Body of pancreas (tissue), 4 donors: Measurements from ENCODE around the gene LIN52. TPM values are rescaled to one million over a fixed set of nuclear protein-coding genes. Genes with fewer than 3 reads are reported as not detected.

Experiments
- ATAC-seq: fragments of 150-250 bp; one replicate; pipeline ENCODE4 v1.9.1; 2016
- DNase-seq, 4 donors: peaks; one replicate each; pipeline ENCODE4 v3.0.0-alpha.2; 2019
- H3K27ac ChIP-seq, 4 donors: fragments of 200-600 bp; sonication (generic); 1 replicate in 3 of 4; 2 replicates in 1 of 4; pipeline versions ENCODE4 v1.5.1 to v1.6.1; 2016 to 2019; ENCODE audit warnings: mild to moderate bottlenecking in 1 of 4, mixed read lengths in 1 of 4, moderate library complexity in 1 of 4
- H3K27me3 ChIP-seq, 2 donors: fragments of 200-600 bp; sonication (generic); one replicate each; pipeline ENCODE4 v1.6.0; 2016; ENCODE audit warnings: mild to moderate bottlenecking in 1 of 2
- H3K36me3 ChIP-seq, 2 donors: fragments of 200-600 bp; sonication (generic); replicated peaks in 1 of 2; 2 replicates each; pipeline ENCODE4 v1.5.1; 2016; ENCODE audit warnings: low read depth in 2 of 2; ENCODE audit not compliant: insufficient read depth in 1 of 2
- H3K4me1 ChIP-seq: fragments of 200-600 bp; sonication (generic); one replicate; pipeline ENCODE4 v1.6.0; 2016
- H3K4me3 ChIP-seq, 2 donors: fragments of 200-600 bp; sonication (generic); 1 replicate in 1 of 2; 2 replicates in 1 of 2; pipeline ENCODE4 v1.5.1; 2016 to 2019
- H3K9me3 ChIP-seq, 3 donors: fragments of 200-600 bp; sonication (generic); 1 replicate in 2 of 3; 2 replicates in 1 of 3; pipeline ENCODE4 v1.5.1; 2016
- POLR2A ChIP-seq, 3 donors: fragments of 450-650 bp; IDR thresholded peaks; one replicate each; pipeline ENCODE4 v1.6.1; 2016; ENCODE audit warnings: antibody characterized with exemption in 3 of 3, mild to moderate bottlenecking in 2 of 3
- WGBS, 2 donors: methylation state at CpG; one replicate each; pipeline ENCODE4 v1.1.5; 2017; 5-methylcytosine and 5-hydroxymethylcytosine counted together
- intact Hi-C: fragments of 100-400 bp; cut with DNase I; formaldehyde crosslinking; loops from one replicate; pipeline ENCODE4 v1.15.1; 2023
- total RNA-seq, 2 donors: library from RNA; depleted of rRNA; stranded (reverse); fragments of >200 nt; gene quantifications; one replicate each; pipeline ENCODE4 v1.1.0, GENCODE V29; 2016
- TF ChIP-seq, protein P1 (sequence below), 7 experiments: fragments of 450-650 bp in 4 of 7; fragments of 200-600 bp in 3 of 7; sonication (generic) in 3 of 7; IDR thresholded peaks; one replicate each; pipeline ENCODE4 v1.5.1; 2016 to 2019; ENCODE audit warnings: antibody characterized with exemption in 7 of 7

LIN52 gene
- total RNA-seq, 2 donors from 2014 or later, result 3.9 to 4.6 TPM

DNA sequence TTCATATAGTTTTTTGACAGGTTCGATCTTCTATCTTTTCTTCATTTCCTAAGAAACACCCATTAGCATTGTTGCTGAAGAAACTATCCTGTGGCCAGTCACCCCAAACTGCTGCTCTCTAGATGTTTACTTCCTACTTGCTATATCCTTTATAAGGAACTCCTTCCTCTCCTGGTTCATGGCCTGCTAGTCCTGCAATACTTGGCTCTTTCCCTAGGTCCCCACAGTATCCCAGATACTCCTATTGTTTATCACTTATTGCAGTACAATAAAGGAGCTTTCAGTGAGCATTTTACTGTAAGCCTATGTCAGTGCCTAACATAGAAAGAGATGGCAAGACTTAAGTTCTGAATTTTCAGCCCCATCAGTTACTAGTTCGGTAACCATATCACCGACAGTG lies 3.3 kb upstream of the LIN52 start:
- DNase-seq, result no peak
- TF ChIP-seq, protein P1, sequence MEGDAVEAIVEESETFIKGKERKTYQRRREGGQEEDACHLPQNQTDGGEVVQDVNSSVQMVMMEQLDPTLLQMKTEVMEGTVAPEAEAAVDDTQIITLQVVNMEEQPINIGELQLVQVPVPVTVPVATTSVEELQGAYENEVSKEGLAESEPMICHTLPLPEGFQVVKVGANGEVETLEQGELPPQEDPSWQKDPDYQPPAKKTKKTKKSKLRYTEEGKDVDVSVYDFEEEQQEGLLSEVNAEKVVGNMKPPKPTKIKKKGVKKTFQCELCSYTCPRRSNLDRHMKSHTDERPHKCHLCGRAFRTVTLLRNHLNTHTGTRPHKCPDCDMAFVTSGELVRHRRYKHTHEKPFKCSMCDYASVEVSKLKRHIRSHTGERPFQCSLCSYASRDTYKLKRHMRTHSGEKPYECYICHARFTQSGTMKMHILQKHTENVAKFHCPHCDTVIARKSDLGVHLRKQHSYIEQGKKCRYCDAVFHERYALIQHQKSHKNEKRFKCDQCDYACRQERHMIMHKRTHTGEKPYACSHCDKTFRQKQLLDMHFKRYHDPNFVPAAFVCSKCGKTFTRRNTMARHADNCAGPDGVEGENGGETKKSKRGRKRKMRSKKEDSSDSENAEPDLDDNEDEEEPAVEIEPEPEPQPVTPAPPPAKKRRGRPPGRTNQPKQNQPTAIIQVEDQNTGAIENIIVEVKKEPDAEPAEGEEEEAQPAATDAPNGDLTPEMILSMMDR (IDR thresholded peaks at IDR 0.05), result no peak
- no peak for TF ChIP-seq POLR2A (IDR thresholded peaks at IDR 0.05)
- H3K27ac ChIP-seq, result peak overlapping the region in 3 of 4 donors; percentile 20 to 40 (median 36)
- peaks cover 47% of the 10 kb centered on the region for H3K4me1 ChIP-seq
- no peaks in the 10 kb centered on the region for H3K36me3 ChIP-seq
- no peaks in the 10 kb centered on the region for H3K27me3 ChIP-seq
- intact Hi-C loops, result no loop called here
- H3K4me3 ChIP-seq, result no peak overlapping the region
- WGBS, 2 donors, result 93 to 94% methylated on average over 3 of the region's 3 CpGs
- no peaks in the 10 kb centered on the region for H3K9me3 ChIP-seq
- no peak for ATAC-seq

DNA sequence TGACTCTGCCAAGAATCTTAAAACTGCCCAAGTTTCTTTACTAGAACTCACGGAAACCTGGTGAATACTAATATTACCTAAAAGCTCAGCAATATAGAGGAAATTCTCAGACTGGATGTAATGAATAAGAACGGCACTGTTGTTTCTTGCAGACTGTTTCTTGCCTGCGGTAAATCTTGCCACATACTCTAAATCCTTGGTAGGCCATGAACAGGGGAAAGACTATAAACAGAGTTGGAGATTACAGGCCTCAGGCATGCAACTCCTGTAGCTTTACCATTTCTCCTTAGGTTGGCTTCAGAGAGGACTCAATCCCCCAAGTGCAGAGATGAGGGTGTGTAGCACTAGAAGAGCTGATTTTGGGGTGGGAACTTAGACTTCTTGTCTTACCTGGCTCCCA lies 1.6 kb upstream of the LIN52 start:
- Histone ChIP-seq H3K36me3 (no peaks in the 10 kb centered on the region), H3K4me1 (peaks cover 48% of the 10 kb centered on the region), H3K4me3 (no peak overlapping the region), H3K27me3 (no peaks in the 10 kb centered on the region), H3K9me3 (no peaks in the 10 kb centered on the region), H3K27ac (no peak overlapping the region)
- ATAC-seq (no peak), DNase-seq (no peak)
- TF ChIP-seq POLR2A (IDR thresholded peaks at IDR 0.05), result no peak
- TF ChIP-seq, protein P1 (IDR thresholded peaks at IDR 0.05), result no peak
- intact Hi-C loops, result no loop called here
- 68 to 72% methylated on average over 3 of the region's 3 CpGs for WGBS, 2 donors

DNA sequence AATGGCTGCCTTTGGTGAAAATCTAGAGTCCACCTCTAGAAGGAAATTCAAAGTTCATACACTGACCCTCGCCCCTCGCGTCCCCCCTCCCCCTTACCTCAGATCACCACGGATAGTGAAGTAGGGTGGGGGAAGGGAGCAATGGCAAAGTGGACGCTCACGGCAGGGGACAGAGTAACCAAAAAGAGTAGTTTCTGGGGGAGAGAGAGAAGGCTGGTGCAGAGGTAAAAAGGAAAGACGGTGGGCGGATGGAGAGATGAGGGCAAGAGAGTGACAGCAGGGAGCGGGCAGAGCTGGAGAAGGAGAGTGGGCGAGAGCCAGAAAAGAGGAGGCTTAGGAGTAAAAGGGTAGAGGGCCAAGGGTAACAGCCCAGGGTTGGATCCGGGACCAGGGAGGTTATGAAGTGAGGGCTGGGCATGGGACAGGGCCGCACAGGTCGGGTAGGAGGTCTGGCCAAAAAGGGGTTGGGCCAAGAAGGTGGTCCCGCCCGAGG lies 926 bp upstream of the LIN52 start:
- TF ChIP-seq POLR2A (IDR thresholded peaks at IDR 0.05), result no peak
- TF ChIP-seq, protein P1 (IDR thresholded peaks at IDR 0.05), result no peak
- intact Hi-C loops, result no loop called here
- Histone ChIP-seq H3K36me3 (no peaks in the 10 kb centered on the region), H3K27ac (peak overlapping the region; percentile 84 to 97 (median 91)), H3K4me1 (peaks cover 48% of the 10 kb centered on the region), H3K9me3 (no peaks in the 10 kb centered on the region), H3K27me3 (no peaks in the 10 kb centered on the region), H3K4me3 (peak overlapping the region; percentile 58 to 65)
- WGBS, 2 donors, result 0% methylated on average over 15 of the region's 15 CpGs
- ATAC-seq (peak; percentile 14), DNase-seq (no peak)

DNA sequence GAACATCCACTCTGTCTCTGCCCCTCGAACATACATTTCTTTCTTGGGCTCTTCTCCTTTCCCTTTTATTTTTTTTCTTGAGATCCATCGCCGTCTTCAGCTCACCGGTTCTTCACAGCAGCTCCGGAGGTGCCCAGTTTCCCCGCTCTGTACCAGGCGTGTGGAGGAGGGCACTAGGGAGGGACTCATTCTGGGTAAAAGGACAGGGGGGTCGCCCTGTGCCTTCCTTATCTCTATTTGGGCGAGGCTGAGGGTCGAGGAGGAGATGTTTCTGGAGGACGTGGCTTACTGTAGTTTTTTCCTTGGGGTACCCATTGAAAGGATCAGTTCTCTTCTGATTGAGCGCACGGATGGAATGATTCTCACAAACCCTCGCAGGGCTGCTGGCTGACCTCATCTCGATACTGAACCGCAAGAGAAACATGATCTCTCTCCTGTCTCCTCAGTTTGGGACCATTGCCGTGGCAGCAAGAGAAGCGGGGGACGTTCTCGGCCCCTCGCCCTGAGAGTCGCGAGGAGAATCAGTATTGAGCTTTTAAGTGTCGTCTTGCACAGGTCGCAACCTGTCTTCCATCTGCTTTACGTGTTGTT lies 386 bp downstream of the LIN52 start:
- H3K4me3 ChIP-seq, result peak overlapping the region; percentile 46 to 93
- H3K9me3 ChIP-seq, result no peaks in the 10 kb centered on the region
- intact Hi-C loops, result no loop called here
- peaks cover 48% of the 10 kb centered on the region for H3K4me1 ChIP-seq
- peak overlapping the region; percentile 42 to 93 (median 82) for H3K27ac ChIP-seq
- no peaks in the 10 kb centered on the region for H3K36me3 ChIP-seq
- no peak for TF ChIP-seq POLR2A (IDR thresholded peaks at IDR 0.05)
- TF ChIP-seq, protein P1 (IDR thresholded peaks at IDR 0.05), result no peak
- 0 to 1% methylated on average over 23 to 26 of the region's 26 CpGs for WGBS, 2 donors
- H3K27me3 ChIP-seq, result no peaks in the 10 kb centered on the region
- DNase-seq (peak in 1 of 4 donors; percentile 8), ATAC-seq (peak; percentile 1)

DNA sequence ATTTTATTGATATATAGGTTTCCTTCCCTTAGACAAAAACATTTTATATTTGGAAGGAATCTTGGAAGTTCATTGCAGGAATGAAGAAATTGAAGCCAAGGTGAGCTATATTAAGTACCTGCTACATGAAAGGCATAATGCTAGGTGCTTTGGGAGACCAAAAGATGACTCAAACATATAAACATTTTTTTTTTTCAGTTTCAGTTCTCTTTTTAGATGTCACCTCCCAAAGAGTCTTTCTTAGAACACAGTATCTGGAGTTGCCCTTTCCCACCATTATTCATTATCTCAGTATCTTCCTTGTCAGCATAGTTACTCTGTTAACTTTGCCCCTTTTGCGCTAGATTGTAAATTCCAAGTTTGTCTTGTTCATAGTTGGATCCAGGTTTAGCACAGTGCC lies 1.1 kb downstream of the LIN52 start:
- TF ChIP-seq POLR2A (IDR thresholded peaks at IDR 0.05), result no peak
- TF ChIP-seq, protein P1 (IDR thresholded peaks at IDR 0.05), result no peak
- H3K4me3 ChIP-seq, result peak overlapping the region; percentile 46 to 93
- no peaks in the 10 kb centered on the region for H3K27me3 ChIP-seq
- no peak overlapping the region for H3K27ac ChIP-seq
- intact Hi-C loops, result no loop called here
- no peak for ATAC-seq
- no peaks in the 10 kb centered on the region for H3K36me3 ChIP-seq
- WGBS, 2 donors, result 79 to 86% methylated on average over 1 of the region's 1 CpG
- no peak for DNase-seq
- H3K9me3 ChIP-seq, result no peaks in the 10 kb centered on the region
- H3K4me1 ChIP-seq, result peaks cover 42% of the 10 kb centered on the region
